ENCODE measurements around the gene OSER1.

OSER1 gene

DNA sequence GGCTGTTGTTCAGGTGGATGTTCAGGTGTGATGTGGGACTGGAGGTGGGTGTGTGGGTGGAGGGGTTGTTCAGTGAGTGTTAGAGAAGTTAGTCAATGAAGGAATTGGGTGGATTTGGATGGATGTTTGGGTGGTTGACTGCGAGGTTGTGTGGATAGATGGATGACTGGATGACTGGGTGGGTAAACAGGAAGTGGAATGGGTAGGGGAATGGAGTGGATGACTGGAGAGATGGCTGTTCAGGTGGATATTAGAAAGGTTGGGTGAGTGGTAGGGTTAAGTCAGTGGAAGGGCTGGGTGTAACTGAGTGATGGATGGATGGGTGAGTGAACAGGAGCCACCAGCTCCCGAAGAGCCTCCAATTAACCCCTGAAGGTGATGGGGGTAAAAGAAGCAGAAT is 51.4 kb downstream of the OSER1 start:
- H2BK12ac ChIP-seq (ENCODE audit: low read length), result no peak overlapping the region
- H3K27me3 ChIP-seq (ENCODE audit: insufficient read depth, low read length), result no peaks in the 10 kb centered on the region
- no peak overlapping the region for H3K4ac ChIP-seq (ENCODE audit: low read depth, low read length)
- no peak overlapping the region for H3K23ac ChIP-seq (ENCODE audit: low read length)
- no peak overlapping the region for H2AFZ ChIP-seq (ENCODE audit: insufficient read depth, low read length, poor library complexity)
- H3K4me1 ChIP-seq (ENCODE audit: control insufficient read depth in 1 of 2, insufficient read depth in 2 of 2, low read length in 2 of 2), result peaks cover 7 to 9% of the 10 kb centered on the region in 2 experiments
- no peak overlapping the region for H2AK5ac ChIP-seq (ENCODE audit: low read length)
- H4K8ac ChIP-seq (ENCODE audit: low read depth, low read length), result no peak overlapping the region
- no peak overlapping the region for H4K91ac ChIP-seq (ENCODE audit: low read depth, low read length)
- H3K79me1 ChIP-seq (ENCODE audit: low read length), result peaks cover 5% of the 10 kb centered on the region
- peaks cover 2% of the 10 kb centered on the region for H3K79me2 ChIP-seq (ENCODE audit: control insufficient read depth, insufficient read depth, low read length, poor library complexity)
- no peak overlapping the region for H2BK120ac ChIP-seq (ENCODE audit: insufficient read depth, low read length, poor library complexity)
- H3K4me2 ChIP-seq (ENCODE audit: low read length), result no peak overlapping the region
- 100% methylated on average over 1 of the region's 2 CpGs for WGBS (ENCODE audit: extremely low coverage, insufficient coverage, insufficient read length)
- no peak overlapping the region for H3K9ac ChIP-seq (ENCODE audit: low read length)
- no peak overlapping the region for H3K14ac ChIP-seq (ENCODE audit: low read length)
- H3K27ac ChIP-seq (ENCODE audit: low read depth, low read length), result no peak overlapping the region
- no peak overlapping the region for H3K18ac ChIP-seq (ENCODE audit: low read length)
- H2BK5ac ChIP-seq (ENCODE audit: low read depth, low read length, poor library complexity), result no peak overlapping the region
- H4K12ac ChIP-seq (ENCODE audit: low read depth, low read length), result no peak overlapping the region
- peaks cover 19 to 36% of the 10 kb centered on the region in 2 experiments for H3K36me3 ChIP-seq (ENCODE audit: control insufficient read depth in 1 of 2, insufficient read depth in 2 of 2, low read length in 2 of 2)
- DNase-seq, result no peak
- H3K9me3 ChIP-seq (ENCODE audit: insufficient read depth, low read depth, low read length), result no peaks in the 10 kb centered on the region
- H3K4me3 ChIP-seq (ENCODE audit: low read depth, low read length), result no peak overlapping the region

- Histone ChIP-seq H2AK5ac (ENCODE audit: low read length) (no peak overlapping the region), H3K14ac (ENCODE audit: low read length) (no peak overlapping the region)
- no peak for DNase-seq
Observed at GRCh38 chr20:44157061-44157460, 53.5 kb downstream of the OSER1 start.

DNA sequence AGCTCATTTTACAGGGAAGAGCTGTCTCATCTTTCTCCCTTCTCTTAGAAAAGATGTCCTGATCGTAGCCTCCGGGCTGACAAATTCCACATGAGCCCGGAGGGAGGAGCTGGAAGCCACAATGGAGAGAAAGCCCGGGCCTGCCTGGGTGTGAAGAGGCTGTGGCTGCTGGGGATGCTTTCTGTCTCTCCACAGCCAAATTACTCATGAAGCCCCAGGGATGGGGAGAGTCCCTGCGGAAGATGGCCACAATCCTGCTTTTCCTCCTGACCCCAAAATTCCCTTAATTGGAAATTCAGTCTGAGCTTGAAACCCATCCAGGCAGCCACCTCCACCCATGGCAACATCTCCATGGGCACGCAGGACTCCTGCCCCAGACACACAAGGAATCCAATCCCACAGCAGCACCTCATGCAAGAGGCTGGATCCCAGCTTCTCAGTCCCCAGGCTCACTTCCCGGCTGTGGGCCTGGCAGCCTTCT is 56.0 kb downstream of the OSER1 start:
- H4K91ac ChIP-seq (ENCODE audit: low read depth, low read length), result peak overlapping the region; percentile 77
- H3K36me3 ChIP-seq (ENCODE audit: control insufficient read depth in 1 of 2, insufficient read depth in 2 of 2, low read length in 2 of 2), result peaks cover 17 to 29% of the 10 kb centered on the region in 2 experiments
- peak overlapping the region; percentile 73 for H2AK5ac ChIP-seq (ENCODE audit: low read length)
- H3K4me2 ChIP-seq (ENCODE audit: low read length), result no peak overlapping the region
- peak overlapping the region; percentile 69 for H2BK12ac ChIP-seq (ENCODE audit: low read length)
- WGBS (ENCODE audit: extremely low coverage, insufficient coverage, insufficient read length), result no CpG with 5 or more reads among the region's 7 CpGs
- DNase-seq, result peak; percentile 73 to 84
- H4K8ac ChIP-seq (ENCODE audit: low read depth, low read length), result peak overlapping the region; percentile 54
- H3K4me1 ChIP-seq (ENCODE audit: control insufficient read depth in 1 of 2, insufficient read depth in 2 of 2, low read length in 2 of 2), result peaks cover 24 to 26% of the 10 kb centered on the region in 2 experiments
- H2BK120ac ChIP-seq (ENCODE audit: insufficient read depth, low read length, poor library complexity), result peak overlapping the region; percentile 48
- H3K18ac ChIP-seq (ENCODE audit: low read length), result peak overlapping the region; percentile 31
- no peak overlapping the region for H3K4ac ChIP-seq (ENCODE audit: low read depth, low read length)
- peaks cover 20% of the 10 kb centered on the region for H3K79me1 ChIP-seq (ENCODE audit: low read length)
- peak overlapping the region; percentile 31 for H3K9ac ChIP-seq (ENCODE audit: low read length)
- H3K14ac ChIP-seq (ENCODE audit: low read length), result peak overlapping the region; percentile 63
- H2AFZ ChIP-seq (ENCODE audit: insufficient read depth, low read length, poor library complexity), result peak overlapping the region; percentile 15
- peak overlapping the region; percentile 32 for H2BK5ac ChIP-seq (ENCODE audit: low read depth, low read length, poor library complexity)
- H3K27me3 ChIP-seq (ENCODE audit: insufficient read depth, low read length), result no peaks in the 10 kb centered on the region
- H3K79me2 ChIP-seq (ENCODE audit: control insufficient read depth, insufficient read depth, low read length, poor library complexity), result peaks cover 4% of the 10 kb centered on the region
- H3K27ac ChIP-seq (ENCODE audit: low read depth, low read length), result peak overlapping the region; percentile 46
- no peaks in the 10 kb centered on the region for H3K9me3 ChIP-seq (ENCODE audit: insufficient read depth, low read depth, low read length)
- H3K4me3 ChIP-seq (ENCODE audit: low read depth, low read length), result no peak overlapping the region
- H3K23ac ChIP-seq (ENCODE audit: low read length), result no peak overlapping the region
- peak overlapping the region; percentile 39 for H4K12ac ChIP-seq (ENCODE audit: low read depth, low read length)

More at GRCh38 chr20:44157061-44157460, 53.5 kb downstream of the OSER1 start:
- no peak overlapping the region for H3K27ac ChIP-seq (ENCODE audit: low read depth, low read length)
- no peak overlapping the region for H4K8ac ChIP-seq (ENCODE audit: low read depth, low read length)
- no peak overlapping the region for H3K4me2 ChIP-seq (ENCODE audit: low read length)
- no peak overlapping the region for H4K91ac ChIP-seq (ENCODE audit: low read depth, low read length)
- H3K4me1 ChIP-seq (ENCODE audit: control insufficient read depth in 1 of 2, insufficient read depth in 2 of 2, low read length in 2 of 2), result peaks cover 18 to 21% of the 10 kb centered on the region in 2 experiments
- H3K36me3 ChIP-seq (ENCODE audit: control insufficient read depth in 1 of 2, insufficient read depth in 2 of 2, low read length in 2 of 2), result peaks cover 20 to 41% of the 10 kb centered on the region in 2 experiments
- H3K9ac ChIP-seq (ENCODE audit: low read length), result no peak overlapping the region
- no peak overlapping the region for H2BK5ac ChIP-seq (ENCODE audit: low read depth, low read length, poor library complexity)
- H3K18ac ChIP-seq (ENCODE audit: low read length), result no peak overlapping the region
- H3K9me3 ChIP-seq (ENCODE audit: insufficient read depth, low read depth, low read length), result no peaks in the 10 kb centered on the region
- H3K79me1 ChIP-seq (ENCODE audit: low read length), result peaks cover 15% of the 10 kb centered on the region
- H3K23ac ChIP-seq (ENCODE audit: low read length), result no peak overlapping the region
- no CpG with 5 or more reads among the region's 5 CpGs for WGBS (ENCODE audit: extremely low coverage, insufficient coverage, insufficient read length)
- H3K4me3 ChIP-seq (ENCODE audit: low read depth, low read length), result no peak overlapping the region
- peaks cover 4% of the 10 kb centered on the region for H3K79me2 ChIP-seq (ENCODE audit: control insufficient read depth, insufficient read depth, low read length, poor library complexity)
- no peak overlapping the region for H2BK120ac ChIP-seq (ENCODE audit: insufficient read depth, low read length, poor library complexity)
- no peak overlapping the region for H4K12ac ChIP-seq (ENCODE audit: low read depth, low read length)
- H3K4ac ChIP-seq (ENCODE audit: low read depth, low read length), result no peak overlapping the region
- H2BK12ac ChIP-seq (ENCODE audit: low read length), result no peak overlapping the region
- H2AFZ ChIP-seq (ENCODE audit: insufficient read depth, low read length, poor library complexity), result no peak overlapping the region
- H3K27me3 ChIP-seq (ENCODE audit: insufficient read depth, low read length), result no peaks in the 10 kb centered on the region

- no CpG with 5 or more reads among the region's 6 CpGs for WGBS (ENCODE audit: extremely low coverage, insufficient coverage, insufficient read length)
Observed at GRCh38 chr20:44153636-44154043, 56.9 kb downstream of the OSER1 start.

More at GRCh38 chr20:44153636-44154043, 56.9 kb downstream of the OSER1 start:
- Histone ChIP-seq H3K36me3 (ENCODE audit: control insufficient read depth in 1 of 2, insufficient read depth in 2 of 2, low read length in 2 of 2) (peaks cover 15 to 24% of the 10 kb centered on the region in 2 experiments), H3K79me2 (ENCODE audit: control insufficient read depth, insufficient read depth, low read length, poor library complexity) (peaks cover 6% of the 10 kb centered on the region), H4K8ac (ENCODE audit: low read depth, low read length) (peak overlapping the region; percentile 40), H3K4me1 (ENCODE audit: control insufficient read depth in 1 of 2, insufficient read depth in 2 of 2, low read length in 2 of 2) (peaks cover 24 to 28% of the 10 kb centered on the region in 2 experiments), H3K79me1 (ENCODE audit: low read length) (peaks cover 20% of the 10 kb centered on the region), H3K4me2 (ENCODE audit: low read length) (no peak overlapping the region), H2BK120ac (ENCODE audit: insufficient read depth, low read length, poor library complexity) (peak overlapping the region; percentile 73), H2BK12ac (ENCODE audit: low read length) (peak overlapping the region; percentile 80), H3K23ac (ENCODE audit: low read length) (no peak overlapping the region), H2AK5ac (ENCODE audit: low read length) (peak overlapping the region; percentile 50), H3K4me3 (ENCODE audit: low read depth, low read length) (no peak overlapping the region), H3K18ac (ENCODE audit: low read length) (peak overlapping the region; percentile 10), H3K4ac (ENCODE audit: low read depth, low read length) (peak overlapping the region; percentile 30), H2BK5ac (ENCODE audit: low read depth, low read length, poor library complexity) (peak overlapping the region; percentile 65), H3K9me3 (ENCODE audit: insufficient read depth, low read depth, low read length) (no peaks in the 10 kb centered on the region), H3K27ac (ENCODE audit: low read depth, low read length) (peak overlapping the region; percentile 35), H3K9ac (ENCODE audit: low read length) (no peak overlapping the region), H3K14ac (ENCODE audit: low read length) (peak overlapping the region; percentile 81), H3K27me3 (ENCODE audit: insufficient read depth, low read length) (no peaks in the 10 kb centered on the region), H4K12ac (ENCODE audit: low read depth, low read length) (no peak overlapping the region), H4K91ac (ENCODE audit: low read depth, low read length) (peak overlapping the region; percentile 74), H2AFZ (ENCODE audit: insufficient read depth, low read length, poor library complexity) (no peak overlapping the region)
- peak; percentile 49 to 71 for DNase-seq

All from trophoblast cell (in vitro differentiated cells and primary cell).